HEK293T (cell line): ENCODE data around the gene UPF2.

Source experiments
- ARNT ChIP-seq: fragments of 450-650 bp; IDR thresholded peaks from 2 replicates; pipeline ENCODE4 v1.6.1; 2017; ENCODE audit warnings: mild to moderate bottlenecking
- TARDBP ChIP-seq: fragments of 450-650 bp; IDR thresholded peaks from 2 replicates; pipeline ENCODE4 v1.6.1; 2016

DNA sequence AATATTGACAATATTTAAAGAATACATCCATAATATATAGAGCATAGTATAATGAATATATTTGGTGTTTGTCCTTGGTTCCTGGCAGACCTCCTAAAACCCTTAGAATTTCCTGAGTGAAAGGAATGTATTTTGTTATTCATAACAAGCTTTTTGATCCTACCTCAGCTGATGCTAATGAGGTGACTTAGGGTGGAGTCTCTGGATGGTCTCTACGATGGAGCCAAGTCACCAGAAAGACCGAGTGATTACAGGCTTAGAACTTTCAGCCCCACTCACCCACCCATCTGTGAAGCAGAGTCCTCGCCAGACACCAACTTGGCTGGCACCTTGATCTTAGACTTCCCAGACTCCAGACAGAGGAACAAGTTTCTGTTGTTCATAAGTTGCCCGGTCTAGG lies 35.9 kb downstream of the UPF2 start:
- TF ChIP-seq ARNT = no peak
- TF ChIP-seq TARDBP = no peak
